Ishikawa (cell line): Measurements from ENCODE around the gene SDCCAG8.

ENCODE experiments used
- CEBPB ChIP-seq: IDR thresholded peaks from 2 replicates; pipeline ENCODE4 v1.6.1; 2012
- CREB1 ChIP-seq: IDR thresholded peaks from 2 replicates; pipeline ENCODE4 v1.6.1; 2012; ENCODE audit warnings: low read depth
- EP300 ChIP-seq: IDR thresholded peaks from 2 replicates; pipeline ENCODE4 v1.6.1; 2012; ENCODE audit warnings: borderline replicate concordance
- TAF1 ChIP-seq: IDR thresholded peaks from 2 replicates; pipeline ENCODE4 v1.6.1; 2012; ENCODE audit warnings: low read depth, mild to moderate bottlenecking
- USF1 ChIP-seq: IDR thresholded peaks from 2 replicates; pipeline ENCODE4 v1.6.1; 2012
- YY1 ChIP-seq: IDR thresholded peaks from 2 replicates; pipeline ENCODE4 v1.6.1; 2012; ENCODE audit warnings: low read depth

GRCh38 chr1:243375596-243375995 lies 119.8 kb downstream of the SDCCAG8 start:
- TF ChIP-seq USF1 (no peak), CREB1 (no peak), YY1 (no peak), TAF1 (no peak), CEBPB (no peak), EP300 (no peak)
